HepG2 (cell line): ENCODE results near the gene DQX1. TPM values are rescaled to one million over a fixed set of nuclear protein-coding genes. Genes with fewer than 3 reads are reported as not detected.

ENCODE experiments used
- AKAP8 ChIP-seq: sonication (generic); formaldehyde crosslinking; IDR thresholded peaks from 2 replicates; pipeline ENCODE4 v1.5.1; 2020; ENCODE audit warnings: mild to moderate bottlenecking, missing genetic modification reagents
- ARHGAP35 ChIP-seq: sonication (generic); formaldehyde crosslinking; IDR thresholded peaks from 2 replicates; pipeline ENCODE4 v1.9.0; 2022; ENCODE audit warnings: mild to moderate bottlenecking, inconsistent platforms, moderate library complexity, missing genetic modification reagents, borderline replicate concordance
- DMAP1 ChIP-seq: IDR thresholded peaks from 2 replicates; pipeline ENCODE4 v1.6.1; 2016
- ETV5 ChIP-seq: IDR thresholded peaks from 2 replicates; pipeline ENCODE4 v1.6.1; 2018; ENCODE audit warnings: missing biosample characterization, missing genetic modification reagents, inconsistent platforms, borderline replicate concordance
- FOXC1 ChIP-seq: sonication (generic); formaldehyde crosslinking; IDR thresholded peaks from 2 replicates; pipeline ENCODE4 v1.8.0; 2022; ENCODE audit warnings: mild to moderate bottlenecking, missing genetic modification reagents, borderline replicate concordance
- FOXM1 ChIP-seq: sonication (generic); formaldehyde crosslinking; IDR thresholded peaks from 2 replicates; pipeline ENCODE4 v1.5.0; 2020; ENCODE audit warnings: missing genetic modification reagents
- GLI4 ChIP-seq: sonication (generic); formaldehyde crosslinking; IDR thresholded peaks from 2 replicates; pipeline ENCODE4 v1.5.1; 2020; ENCODE audit warnings: missing genetic modification reagents, mild to moderate bottlenecking, moderate library complexity, borderline replicate concordance
- HDAC6 ChIP-seq: fragments of 200-600 bp; sonication (generic); IDR thresholded peaks from 2 replicates; pipeline ENCODE4 v1.7.0; 2017; ENCODE audit warnings: mild to moderate bottlenecking, antibody characterized with exemption, low read length, low read depth
- HOXA5 ChIP-seq: sonication (generic); formaldehyde crosslinking; IDR thresholded peaks from 2 replicates; pipeline ENCODE4 v1.4.0; 2020; ENCODE audit warnings: missing genetic modification reagents
- JDP2 ChIP-seq: sonication (generic); formaldehyde crosslinking; IDR thresholded peaks from 2 replicates; pipeline ENCODE4 v1.8.1; 2022; ENCODE audit warnings: missing genetic modification reagents, borderline replicate concordance
- NFKBIZ ChIP-seq: IDR thresholded peaks from 2 replicates; pipeline ENCODE4 v1.6.1; 2018; ENCODE audit warnings: missing genetic modification reagents, missing compliant biosample characterization
- POLR2A ChIP-seq, 2 experiments: IDR thresholded peaks; 2 replicates each; pipeline ENCODE4 v1.6.1; 2011; ENCODE audit warnings: low read depth in 2 of 2, low read length in 2 of 2, mild to moderate bottlenecking in 1 of 2, moderate library complexity in 1 of 2; ENCODE audit not compliant: insufficient read depth in 1 of 2
- PPARG ChIP-seq: conservative IDR thresholded peaks from 2 replicates; pipeline ENCODE4 v1.6.1; 2016; ENCODE audit warnings: missing biosample characterization, missing genetic modification reagents
- PTBP1 ChIP-seq: fragments of 200-400 bp; formaldehyde crosslinking; IDR thresholded peaks from 2 replicates; pipeline ENCODE4 v1.6.1; 2018; ENCODE audit warnings: low read length, low read depth; ENCODE audit not compliant: poor library complexity, severe bottlenecking
- REL ChIP-seq: sonication (generic); formaldehyde crosslinking; conservative IDR thresholded peaks from 2 replicates; pipeline ENCODE4 v1.8.0; 2022; ENCODE audit warnings: mild to moderate bottlenecking, missing genetic modification reagents, moderate library complexity
- SNAPC2 ChIP-seq: sonication (generic); formaldehyde crosslinking; IDR thresholded peaks from 2 replicates; pipeline ENCODE4 v1.8.1; 2022; ENCODE audit warnings: mild to moderate bottlenecking, missing genetic modification reagents
- SP1 ChIP-seq, 2 experiments: fragments of 450-650 bp in 1 of 2; sonication (generic) in 1 of 2; formaldehyde crosslinking in 1 of 2; IDR thresholded peaks; 2 replicates each; pipeline versions ENCODE4 v1.4.0 to v1.6.1; 2016 to 2020; ENCODE audit warnings: missing genetic modification reagents in 1 of 2
- SRSF4 ChIP-seq: fragments of 200-400 bp; formaldehyde crosslinking; IDR thresholded peaks from one replicate; pipeline ENCODE4 v1.6.1; 2018; ENCODE audit warnings: mild to moderate bottlenecking, low read depth, low read length, moderate library complexity; ENCODE audit not compliant: poor library complexity, severe bottlenecking
- TAF15 ChIP-seq: fragments of 200-400 bp; formaldehyde crosslinking; IDR thresholded peaks from one replicate; pipeline ENCODE4 v1.6.1; 2018; ENCODE audit warnings: mild to moderate bottlenecking, low read depth, low read length; ENCODE audit not compliant: poor library complexity, severe bottlenecking
- TMF1 ChIP-seq: sonication (generic); formaldehyde crosslinking; IDR thresholded peaks from 2 replicates; pipeline ENCODE4 v1.8.1; 2022; ENCODE audit warnings: low read depth, missing genetic modification reagents
- ZC3H13 ChIP-seq: sonication (generic); formaldehyde crosslinking; IDR thresholded peaks from 2 replicates; pipeline ENCODE4 v1.8.1; 2023; ENCODE audit warnings: mild to moderate bottlenecking, missing genetic modification reagents, moderate library complexity
- ZMYM4 ChIP-seq: sonication (generic); formaldehyde crosslinking; IDR thresholded peaks from 2 replicates; pipeline ENCODE4 v1.8.1; 2023; ENCODE audit warnings: mild to moderate bottlenecking, missing genetic modification reagents
- ZNF12 ChIP-seq: sonication (generic); formaldehyde crosslinking; IDR thresholded peaks from 2 replicates; pipeline ENCODE4 v1.5.0; 2020; ENCODE audit warnings: missing genetic modification reagents
- ZNF234 ChIP-seq: sonication (generic); formaldehyde crosslinking; conservative IDR thresholded peaks from 2 replicates; pipeline ENCODE4 v1.5.1; 2020; ENCODE audit warnings: mild to moderate bottlenecking, missing genetic modification reagents
- ZNF430 ChIP-seq: sonication (generic); formaldehyde crosslinking; IDR thresholded peaks from 2 replicates; pipeline ENCODE4 v1.9.0; 2021; ENCODE audit warnings: mild to moderate bottlenecking, missing genetic modification reagents
- ZNF569 ChIP-seq: sonication (generic); formaldehyde crosslinking; IDR thresholded peaks from 2 replicates; pipeline ENCODE4 v1.5.0; 2020; ENCODE audit warnings: mild to moderate bottlenecking, missing genetic modification reagents, moderate library complexity, borderline replicate concordance
- ZNF792 ChIP-seq: IDR thresholded peaks from 2 replicates; pipeline ENCODE4 v1.6.1; 2016
- polyA plus RNA-seq, 8 experiments: library from polyadenylated mRNA; depleted of rRNA in 3 of 8; stranded (reverse) in 7 of 8; unstranded in 1 of 8; fragments of >200 nt; fragmentation: Illumina TruSeq in 4 of 8; extraction: Trizol in 4 of 8; gene quantifications; 2 replicates each; pipeline versions ENCODE4 v1.2.1 to v1.2.3, GENCODE V29; 2011 to 2016; ENCODE audit warnings: low read depth in 4 of 8, missing spikeins in 1 of 8, mixed read lengths in 1 of 8; ENCODE audit not compliant: insufficient read depth in 1 of 8
- total RNA-seq, 5 experiments: library from RNA; depleted of rRNA; stranded (reverse); fragments of >200 nt; fragmentation: Illumina TruSeq; extraction: Trizol; gene quantifications; 2 replicates each; pipeline ENCODE4 v1.2.3, GENCODE V29; 2016; ENCODE audit warnings: low read depth in 1 of 5
- TF ChIP-seq, protein P1 (sequence below): sonication (generic); formaldehyde crosslinking; conservative IDR thresholded peaks from 2 replicates; pipeline ENCODE4 v1.8.0; 2022; ENCODE audit warnings: missing genetic modification reagents
- TF ChIP-seq, protein P2 (sequence below): sonication (generic); formaldehyde crosslinking; IDR thresholded peaks from 2 replicates; pipeline ENCODE4 v1.4.0; 2020; ENCODE audit warnings: low read depth, mild to moderate bottlenecking, missing genetic modification reagents

Gene DQX1
- total and polyA plus RNA-seq, 2 of the 13 experiments (the other 11 are each of a cell fraction or from before 2014, with no cell fraction given): 27.6 to 89.8 TPM

DNA sequence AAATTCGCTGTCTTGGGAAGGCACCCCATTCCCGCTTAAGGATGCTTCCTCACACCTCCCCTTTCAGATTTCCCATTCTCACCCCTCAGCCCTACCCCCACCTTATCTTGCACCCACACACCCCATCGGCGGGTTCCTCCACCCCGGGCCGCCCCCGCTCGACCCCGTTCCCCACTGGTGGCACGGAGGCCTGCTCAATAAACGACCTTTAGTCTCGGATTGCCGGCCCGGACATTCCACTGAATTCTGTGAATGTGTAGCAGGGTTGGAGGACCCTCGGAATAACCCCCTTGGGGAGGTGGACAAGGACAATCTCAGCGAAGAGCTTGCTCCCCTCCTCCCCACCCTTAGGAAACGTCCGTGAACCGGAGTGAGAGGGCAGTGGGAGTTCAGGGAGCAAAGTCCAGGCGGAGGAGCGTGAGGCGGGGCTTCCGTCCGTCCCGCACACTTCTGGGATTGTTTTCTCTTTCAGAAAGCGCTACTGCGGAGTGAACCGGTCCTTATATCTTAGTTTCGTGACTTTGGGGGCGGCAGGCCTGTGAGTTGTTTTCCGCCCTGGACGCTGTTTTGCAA lies 23.8 kb downstream of the DQX1 start (continued):
- peak; percentile 81; the same call in 1 of the 2 replicates for TF ChIP-seq ZC3H13 (CRISPR knock-in tag)
- TF ChIP-seq GLI4: no peak
- no peak for TF ChIP-seq FOXM1 (CRISPR knock-in tag)
- TF ChIP-seq, protein P1, sequence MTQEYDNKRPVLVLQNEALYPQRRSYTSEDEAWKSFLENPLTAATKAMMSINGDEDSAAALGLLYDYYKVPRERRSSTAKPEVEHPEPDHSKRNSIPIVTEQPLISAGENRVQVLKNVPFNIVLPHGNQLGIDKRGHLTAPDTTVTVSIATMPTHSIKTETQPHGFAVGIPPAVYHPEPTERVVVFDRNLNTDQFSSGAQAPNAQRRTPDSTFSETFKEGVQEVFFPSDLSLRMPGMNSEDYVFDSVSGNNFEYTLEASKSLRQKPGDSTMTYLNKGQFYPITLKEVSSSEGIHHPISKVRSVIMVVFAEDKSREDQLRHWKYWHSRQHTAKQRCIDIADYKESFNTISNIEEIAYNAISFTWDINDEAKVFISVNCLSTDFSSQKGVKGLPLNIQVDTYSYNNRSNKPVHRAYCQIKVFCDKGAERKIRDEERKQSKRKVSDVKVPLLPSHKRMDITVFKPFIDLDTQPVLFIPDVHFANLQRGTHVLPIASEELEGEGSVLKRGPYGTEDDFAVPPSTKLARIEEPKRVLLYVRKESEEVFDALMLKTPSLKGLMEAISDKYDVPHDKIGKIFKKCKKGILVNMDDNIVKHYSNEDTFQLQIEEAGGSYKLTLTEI: no peak
- no peak for TF ChIP-seq ZNF234 (CRISPR knock-in tag)
- peak; percentile 69; the same call in 1 of the 2 replicates for TF ChIP-seq NFKBIZ (CRISPR knock-in tag)
- TF ChIP-seq PTBP1: no peak
- peak; percentile 42; the same call in 1 of the 2 replicates for TF ChIP-seq JDP2 (CRISPR knock-in tag)
- TF ChIP-seq HDAC6: no peak
- TF ChIP-seq FOXC1 (CRISPR knock-in tag): peak; percentile 40; the same call in 1 of the 2 replicates
- TF ChIP-seq, protein P2, sequence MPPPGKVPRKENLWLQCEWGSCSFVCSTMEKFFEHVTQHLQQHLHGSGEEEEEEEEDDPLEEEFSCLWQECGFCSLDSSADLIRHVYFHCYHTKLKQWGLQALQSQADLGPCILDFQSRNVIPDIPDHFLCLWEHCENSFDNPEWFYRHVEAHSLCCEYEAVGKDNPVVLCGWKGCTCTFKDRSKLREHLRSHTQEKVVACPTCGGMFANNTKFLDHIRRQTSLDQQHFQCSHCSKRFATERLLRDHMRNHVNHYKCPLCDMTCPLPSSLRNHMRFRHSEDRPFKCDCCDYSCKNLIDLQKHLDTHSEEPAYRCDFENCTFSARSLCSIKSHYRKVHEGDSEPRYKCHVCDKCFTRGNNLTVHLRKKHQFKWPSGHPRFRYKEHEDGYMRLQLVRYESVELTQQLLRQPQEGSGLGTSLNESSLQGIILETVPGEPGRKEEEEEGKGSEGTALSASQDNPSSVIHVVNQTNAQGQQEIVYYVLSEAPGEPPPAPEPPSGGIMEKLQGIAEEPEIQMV (CRISPR knock-in tag): no peak
- no peak; the same call in 1 of the 2 replicates for TF ChIP-seq ARHGAP35 (CRISPR knock-in tag)
- TF ChIP-seq POLR2A (IDR thresholded peaks at IDR 0.05; ENCODE audit: insufficient read depth in 1 of 2, low read depth in 2 of 2, low read length in 2 of 2): peak in 1 of 2 experiments; percentile 75; a peak in 2 of 4 replicates
- no peak for TF ChIP-seq ZNF12 (CRISPR knock-in tag)
- TF ChIP-seq ZMYM4: no peak
- no peak for TF ChIP-seq SP1 (IDR thresholded peaks at IDR 0.05)
- TF ChIP-seq SP1 (CRISPR knock-in tag; IDR thresholded peaks at IDR 0.05): peak; percentile 68; the same call in 1 of the 2 replicates
- no peak for TF ChIP-seq SNAPC2 (CRISPR knock-in tag)
- TF ChIP-seq TAF15: no peak
- TF ChIP-seq AKAP8 (CRISPR knock-in tag): no peak; the same call in 1 of the 2 replicates
- TF ChIP-seq REL (CRISPR knock-in tag): no peak
- peak; percentile 85 for TF ChIP-seq HOXA5 (CRISPR knock-in tag)
- TF ChIP-seq DMAP1 (CRISPR knock-in tag): peak; percentile 87
- TF ChIP-seq TMF1: 0 out of 2 replicates have a peak, but pooled peaks have one; percentile 1
- TF ChIP-seq SRSF4: no peak
- peak; percentile 76 for TF ChIP-seq PPARG
- TF ChIP-seq ZNF569 (CRISPR knock-in tag): peak; percentile 94; the same call in 1 of the 2 replicates
- peak; percentile 94 for TF ChIP-seq ZNF792 (CRISPR knock-in tag)
- peak; percentile 79 for TF ChIP-seq ZNF430
- peak; percentile 77; the same call in 1 of the 2 replicates for TF ChIP-seq ETV5 (CRISPR knock-in tag)
